K562 (cell line): ENCODE results near the gene KRT77. TPM values are rescaled to one million over a fixed set of nuclear protein-coding genes. Genes with fewer than 3 reads are reported as not detected.
A peak's percentile ranks its signal among the peaks of the same experiment; 100 is the strongest.

Experiments
- ATAC-seq: fragments of 200-7000 bp; cut with Tn5 transposase; 3 replicates; pipeline ENCODE4 v1.9.1; 2020; ENCODE audit warnings: moderate library complexity
- BruUV-seq: library from RNA; stranded (reverse); fragments of 400-500 nt; replicated peaks from 2 replicates; lab custom pipeline; 2021; lab: Mats Ljungman, UMichigan
- CTCF ChIA-PET: fragments of 300-600 bp; formaldehyde crosslinking; extraction: SDS; loops from one replicate; lab custom pipeline; 2021; ENCODE audit warnings: low intra/inter-chr PET ratio; lab: Yijun Ruan, JAX
- POLR2A ChIA-PET: fragments of 300-600, 350-650 bp; sonication (Branson Sonifier 250); formaldehyde crosslinking; extraction: SDS; loops from one replicate; lab custom pipeline; 2021; ENCODE audit warnings: antibody characterized with exemption, inconsistent platforms; lab: Yijun Ruan, JAX
- DNase-seq, 4 experiments: peaks; one replicate each; pipeline versions ENCODE4 v3.0.0 to v3.0.0-alpha.2; 2011 to 2018; ENCODE audit warnings: low spot score in 3 of 4, mixed read lengths in 3 of 4; ENCODE audit errors: extremely low read depth in 1 of 4
- FAIRE-seq: peaks from 2 replicates; lab custom pipeline; 2011; peaks lifted over from hg19 to GRCh38; lab: Jason Lieb, UNC
- H2AFZ ChIP-seq: 2 replicates; pipeline ENCODE4 v1.6.0; 2011; ENCODE audit warnings: low read depth, low read length, control low read depth, inconsistent platforms
- H3K27ac ChIP-seq: fragments of 200-600 bp; 3 replicates; pipeline ENCODE4 v1.8.0; 2011; ENCODE audit warnings: low read depth, mild to moderate bottlenecking, control low read depth, inconsistent platforms, low read length, moderate library complexity, mixed read lengths; ENCODE audit errors: extremely low read depth
- H3K27me3 ChIP-seq, 2 experiments: fragments of 300-600 bp in 1 of 2; 2 replicates in 1 of 2; 3 replicates in 1 of 2; pipeline versions ENCODE4 v1.6.0 to v1.8.0; 2011; ENCODE audit warnings: inconsistent platforms in 2 of 2, low read length in 2 of 2, mild to moderate bottlenecking in 1 of 2, mixed read lengths in 1 of 2, moderate library complexity in 1 of 2; ENCODE audit not compliant: control insufficient read depth in 2 of 2, insufficient read depth in 2 of 2
- H3K36me3 ChIP-seq: fragments of 300-600 bp; 3 replicates; pipeline ENCODE4 v1.8.0; 2011; ENCODE audit warnings: mild to moderate bottlenecking, low read length, inconsistent platforms; ENCODE audit not compliant: control insufficient read depth, insufficient read depth
- H3K4me1 ChIP-seq, 2 experiments: fragments of 200-600 bp in 1 of 2; replicated peaks in 1 of 2; 2 replicates in 1 of 2; 3 replicates in 1 of 2; pipeline versions ENCODE4 v1.5.1 to v1.8.0; 2011; ENCODE audit warnings: inconsistent platforms in 2 of 2, low read length in 2 of 2, mild to moderate bottlenecking in 1 of 2, mixed read lengths in 1 of 2, moderate library complexity in 1 of 2; ENCODE audit not compliant: control insufficient read depth in 2 of 2, insufficient read depth in 2 of 2
- H3K4me2 ChIP-seq: 2 replicates; pipeline ENCODE4 v1.6.1; 2011; ENCODE audit warnings: low read length, control low read depth, inconsistent platforms, mixed read lengths; ENCODE audit not compliant: insufficient read depth
- H3K4me3 ChIP-seq: fragments of 200-600 bp; sonication (generic), shearing (Covaris generic); 2 replicates; pipeline ENCODE4 v1.5.1; 2016; ENCODE audit warnings: control low read depth, inconsistent platforms
- H3K79me2 ChIP-seq: fragments of 200-600 bp; 3 replicates; pipeline ENCODE4 v1.8.0; 2011; ENCODE audit warnings: low read length, inconsistent platforms; ENCODE audit not compliant: control insufficient read depth, insufficient read depth
- H3K9ac ChIP-seq, 2 experiments: 2 replicates each; pipeline versions ENCODE4 v1.6.0 to v1.6.1; 2011; ENCODE audit warnings: low read depth in 2 of 2, low read length in 2 of 2, control low read depth in 1 of 2, inconsistent platforms in 1 of 2, mild to moderate bottlenecking in 1 of 2, mixed read lengths in 1 of 2; ENCODE audit not compliant: insufficient read depth in 1 of 2
- H3K9me1 ChIP-seq: one replicate; pipeline ENCODE4 v1.6.0; 2011; ENCODE audit warnings: inconsistent platforms, mild to moderate bottlenecking, low read length, moderate library complexity; ENCODE audit not compliant: control insufficient read depth, insufficient read depth
- H3K9me3 ChIP-seq: replicated peaks from 2 replicates; pipeline ENCODE4 v1.5.1; 2011; ENCODE audit warnings: low read depth, low read length, inconsistent platforms; ENCODE audit not compliant: control insufficient read depth, insufficient read depth
- H4K20me1 ChIP-seq: replicated peaks from 2 replicates; pipeline ENCODE4 v1.6.1; 2011; ENCODE audit warnings: low read length, inconsistent platforms, mixed read lengths; ENCODE audit not compliant: control insufficient read depth, insufficient read depth
- BCOR ChIP-seq: fragments of 450-650 bp; IDR thresholded peaks from 2 replicates; pipeline ENCODE4 v1.6.1; 2016
- CBFA2T2 ChIP-seq: fragments of 450-650 bp; conservative IDR thresholded peaks from 2 replicates; pipeline ENCODE4 v1.6.1; 2017; ENCODE audit warnings: mild to moderate bottlenecking
- MAFG ChIP-seq: fragments of 450-650 bp; conservative IDR thresholded peaks from 2 replicates; pipeline ENCODE4 v1.6.1; 2016; ENCODE audit warnings: missing genetic modification characterization, missing compliant biosample characterization
- MTF1 ChIP-seq: fragments of 250-450 bp; sonication (Bioruptor Pico); IDR thresholded peaks from 2 replicates; pipeline ENCODE4 v1.9.0; 2021; ENCODE audit warnings: moderate library complexity, mild to moderate bottlenecking, inconsistent platforms, borderline replicate concordance
- TAF1 ChIP-seq: IDR thresholded peaks from 2 replicates; pipeline ENCODE4 v1.6.1; 2011; ENCODE audit warnings: mild to moderate bottlenecking, low read length, moderate library complexity; ENCODE audit not compliant: insufficient read depth, control insufficient read depth, severe bottlenecking; ENCODE audit errors: extremely low read depth
- THRB ChIP-seq: fragments of 450-650 bp; formaldehyde crosslinking; conservative IDR thresholded peaks from 2 replicates; pipeline ENCODE4 v1.4.0; 2022; ENCODE audit warnings: mild to moderate bottlenecking, missing genetic modification characterization
- ZNF639 ChIP-seq, 2 experiments: fragments of 200-800 bp in 1 of 2; sonication (Bioruptor generic) in 1 of 2; sonication (generic) in 1 of 2; formaldehyde crosslinking in 1 of 2; IDR thresholded peaks in 1 of 2; conservative IDR thresholded peaks in 1 of 2; 2 replicates each; pipeline versions ENCODE4 v1.5.0 to v1.6.1; 2016 to 2020; ENCODE audit warnings: missing compliant biosample characterization in 1 of 2, missing genetic modification characterization in 1 of 2, missing genetic modification reagents in 1 of 2
- WGBS: fragments of 100-300 bp; shearing (Covaris generic); methylation state at CpG from one replicate; pipeline ENCODE4 v1.1.6; 2016; ENCODE audit warnings: low coverage, mixed read lengths; ENCODE audit not compliant: insufficient coverage; ENCODE audit errors: missing lambda C conversion rate; 5-methylcytosine and 5-hydroxymethylcytosine counted together
- in situ Hi-C: fragments of 300-500 bp; cut with MboI; formaldehyde crosslinking; loops from 4 replicates; pipeline ENCODE4 v1.15.0; 2018; ENCODE audit warnings: inconsistent platforms, mixed read lengths
- intact Hi-C: fragments of 100-400 bp; cut with micrococcal nuclease; formaldehyde crosslinking; loops from 2 replicates; pipeline ENCODE4 v1.14.2; 2022
- polyA plus RNA-seq, 8 experiments: library from polyadenylated mRNA; depleted of rRNA in 4 of 8; stranded (reverse) in 5 of 8; unstranded in 3 of 8; fragments of >200 nt; fragmentation: Nextera tagmentation in 2 of 8; fragmentation: Illumina TruSeq in 1 of 8; extraction: Ambion mirVana in 2 of 8; extraction: Trizol in 1 of 8; gene quantifications; 2 replicates each; pipeline versions ENCODE4 v1.2.1 to v1.2.3, GENCODE V29; 2011 to 2014; ENCODE audit warnings: inconsistent platforms in 1 of 8, missing spikeins in 1 of 8
- total RNA-seq, 7 experiments: library from RNA; depleted of rRNA in 6 of 7; stranded (reverse); fragments of >200 nt in 6 of 7; fragmentation: Illumina TruSeq in 2 of 7; extraction: Trizol in 2 of 7; gene quantifications; 2 replicates each; pipeline versions ENCODE4 v1.2.1 to v1.2.3, GENCODE V29; 2011 to 2021; ENCODE audit warnings: low replicate concordance in 1 of 7
- TF ChIP-seq, protein P1 (sequence below), 2 experiments: IDR thresholded peaks in 1 of 2; conservative IDR thresholded peaks in 1 of 2; 2 replicates each; pipeline ENCODE4 v1.6.1; 2016; ENCODE audit warnings: low read depth in 2 of 2, mild to moderate bottlenecking in 1 of 2, missing compliant biosample characterization in 1 of 2, missing genetic modification characterization in 1 of 2, moderate library complexity in 1 of 2
- TF ChIP-seq, protein P2 (sequence below): fragments of 150-350 bp; conservative IDR thresholded peaks from 2 replicates; pipeline ENCODE4 v1.6.1; 2014; ENCODE audit warnings: low read length

The KRT77 gene
- total and polyA plus RNA-seq, 9 of the 15 experiments (the other 6 are each of a cell fraction or from before 2014, with no cell fraction given), result not detected

- TF ChIP-seq ZNF639 (CRISPR knock-in tag; conservative IDR thresholded peaks at IDR 0.05 in 1 of 2, IDR thresholded peaks at IDR 0.05 in 1 of 2), result 0 out of 4 replicates have a peak, but pooled peaks of 1 of the 2 experiments have one; percentile 38
- TF ChIP-seq MAFG (tag), result 0 out of 2 replicates have a peak, but pooled peaks have one; percentile 23
Measured at GRCh38 chr12:52645982-52646381, 57.3 kb downstream of the KRT77 start (continued).

DNA sequence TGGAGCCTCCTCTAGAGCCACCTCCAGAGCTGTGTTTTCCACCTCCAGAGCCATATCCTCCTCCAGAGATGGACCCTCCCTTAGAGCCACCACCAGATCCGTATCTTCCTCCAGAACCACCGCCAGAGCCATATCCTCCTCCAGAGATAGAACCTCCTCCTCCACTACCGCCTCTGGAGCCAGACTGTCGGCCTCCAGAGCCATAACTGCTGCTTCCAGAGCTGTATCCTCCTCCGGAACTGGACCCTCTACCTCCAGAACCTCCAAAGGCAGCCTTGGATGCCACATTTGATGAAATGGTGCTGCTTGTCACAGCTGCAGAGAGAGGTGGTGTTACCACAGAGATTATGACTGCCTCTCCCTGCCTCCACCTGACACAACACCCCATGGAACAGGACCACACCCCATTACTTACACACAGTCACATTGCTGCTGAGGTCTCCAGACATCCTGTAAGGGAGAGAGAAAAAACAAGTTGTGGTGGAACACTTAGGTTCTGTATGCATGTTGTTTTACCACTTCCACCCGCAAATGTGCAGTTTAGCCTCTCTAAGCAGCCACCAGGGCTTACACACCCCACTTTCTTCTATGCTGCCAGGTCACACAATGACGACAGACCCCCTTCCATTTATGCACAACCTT is 58.1 kb downstream of the KRT77 start:
- no peak overlapping the region for H3K4me3 ChIP-seq
- H3K79me2 ChIP-seq, result no peaks in the 10 kb centered on the region
- intact Hi-C loops (no loop called here), in situ Hi-C loops (no loop called here)
- peak overlapping the region; percentile 45; the same call in 1 of the 2 replicates for H3K4me2 ChIP-seq
- no peaks in the 10 kb centered on the region for H3K27me3 ChIP-seq
- no TSS peak for BruUV-seq
- FAIRE-seq (no peak), ATAC-seq (peak; percentile 70), DNase-seq (peak; percentile 27 to 43 (median 40))
- no peaks in the 10 kb centered on the region for H3K9me3 ChIP-seq
- H3K36me3 ChIP-seq, result no peaks in the 10 kb centered on the region
- ChIA-PET POLR2A (interaction anchor here (0.7 to 1.0 kb wide), 3 partner anchors 11 to 187 kb away, joined by 3 to 4 read pairs (median 3); no protein-coding TSS in a partner anchor), CTCF (no interaction called here)
- no peaks in the 10 kb centered on the region for H4K20me1 ChIP-seq
- H3K9ac ChIP-seq, result peak overlapping the region in 1 of 2 experiments; percentile 6; a peak in 1 of 4 replicates
- H3K9me1 ChIP-seq, result no peaks in the 10 kb centered on the region
- H2AFZ ChIP-seq, result peak overlapping the region; percentile 77
- H3K4me1 ChIP-seq, result peaks cover 21 to 33% of the 10 kb centered on the region in 2 experiments
- peak overlapping the region; percentile 20; the same call in 1 of the 3 replicates for H3K27ac ChIP-seq
- 29% methylated on average over 5 of the region's 7 CpGs for WGBS
- TF ChIP-seq THRB (CRISPR knock-in tag) (no peak), MTF1 (CRISPR knock-in tag) (no peak), TAF1 (no peak), CBFA2T2 (no peak), BCOR (no peak)
- TF ChIP-seq, protein P1, sequence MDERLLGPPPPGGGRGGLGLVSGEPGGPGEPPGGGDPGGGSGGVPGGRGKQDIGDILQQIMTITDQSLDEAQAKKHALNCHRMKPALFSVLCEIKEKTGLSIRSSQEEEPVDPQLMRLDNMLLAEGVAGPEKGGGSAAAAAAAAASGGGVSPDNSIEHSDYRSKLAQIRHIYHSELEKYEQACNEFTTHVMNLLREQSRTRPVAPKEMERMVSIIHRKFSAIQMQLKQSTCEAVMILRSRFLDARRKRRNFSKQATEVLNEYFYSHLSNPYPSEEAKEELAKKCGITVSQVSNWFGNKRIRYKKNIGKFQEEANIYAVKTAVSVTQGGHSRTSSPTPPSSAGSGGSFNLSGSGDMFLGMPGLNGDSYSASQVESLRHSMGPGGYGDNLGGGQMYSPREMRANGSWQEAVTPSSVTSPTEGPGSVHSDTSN (CRISPR knock-in tag; IDR thresholded peaks at IDR 0.05; ENCODE audit: low read depth), result no peak
- TF ChIP-seq, protein P1 (tag; conservative IDR thresholded peaks at IDR 0.05; ENCODE audit: low read depth), result no peak
- TF ChIP-seq, protein P2, sequence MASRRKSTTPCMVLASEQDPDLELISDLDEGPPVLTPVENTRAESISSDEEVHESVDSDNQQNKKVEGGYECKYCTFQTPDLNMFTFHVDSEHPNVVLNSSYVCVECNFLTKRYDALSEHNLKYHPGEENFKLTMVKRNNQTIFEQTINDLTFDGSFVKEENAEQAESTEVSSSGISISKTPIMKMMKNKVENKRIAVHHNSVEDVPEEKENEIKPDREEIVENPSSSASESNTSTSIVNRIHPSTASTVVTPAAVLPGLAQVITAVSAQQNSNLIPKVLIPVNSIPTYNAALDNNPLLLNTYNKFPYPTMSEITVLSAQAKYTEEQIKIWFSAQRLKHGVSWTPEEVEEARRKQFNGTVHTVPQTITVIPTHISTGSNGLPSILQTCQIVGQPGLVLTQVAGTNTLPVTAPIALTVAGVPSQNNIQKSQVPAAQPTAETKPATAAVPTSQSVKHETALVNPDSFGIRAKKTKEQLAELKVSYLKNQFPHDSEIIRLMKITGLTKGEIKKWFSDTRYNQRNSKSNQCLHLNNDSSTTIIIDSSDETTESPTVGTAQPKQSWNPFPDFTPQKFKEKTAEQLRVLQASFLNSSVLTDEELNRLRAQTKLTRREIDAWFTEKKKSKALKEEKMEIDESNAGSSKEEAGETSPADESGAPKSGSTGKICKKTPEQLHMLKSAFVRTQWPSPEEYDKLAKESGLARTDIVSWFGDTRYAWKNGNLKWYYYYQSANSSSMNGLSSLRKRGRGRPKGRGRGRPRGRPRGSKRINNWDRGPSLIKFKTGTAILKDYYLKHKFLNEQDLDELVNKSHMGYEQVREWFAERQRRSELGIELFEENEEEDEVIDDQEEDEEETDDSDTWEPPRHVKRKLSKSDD, result no peak
